IPS-18a (cell line): Measurements from ENCODE around the gene PPP2R5B.

Experiments used
- H3K27ac ChIP-seq: one replicate; pipeline ENCODE4 v1.5.1; 2013; ENCODE audit warnings: low read length
- H3K27me3 ChIP-seq: one replicate; pipeline ENCODE4 v1.6.1; 2013; ENCODE audit warnings: mild to moderate bottlenecking, low read length; ENCODE audit not compliant: control insufficient read depth, insufficient read depth
- H3K36me3 ChIP-seq: one replicate; pipeline ENCODE4 v1.6.1; 2013; ENCODE audit warnings: low read depth, low read length; ENCODE audit not compliant: control insufficient read depth
- H3K4me1 ChIP-seq: one replicate; pipeline ENCODE4 v1.6.1; 2013; ENCODE audit warnings: low read depth, low read length; ENCODE audit not compliant: control insufficient read depth
- H3K4me3 ChIP-seq: one replicate; pipeline ENCODE4 v1.5.1; 2013; ENCODE audit warnings: low read length
- H3K9ac ChIP-seq: one replicate; pipeline ENCODE4 v1.6.1; 2013; ENCODE audit warnings: mild to moderate bottlenecking, low read length, moderate library complexity
- H3K9me3 ChIP-seq: one replicate; pipeline ENCODE4 v1.6.1; 2013; ENCODE audit warnings: low read depth, low read length; ENCODE audit not compliant: control insufficient read depth

PPP2R5B gene

GRCh38 chr11:64891880-64892279, 32.6 kb upstream of the PPP2R5B start:
- H3K27ac ChIP-seq = no peak overlapping the region
- H3K27me3 ChIP-seq = no peaks in the 10 kb centered on the region
- peaks cover 9% of the 10 kb centered on the region for H3K4me1 ChIP-seq
- H3K36me3 ChIP-seq = no peaks in the 10 kb centered on the region
- H3K9ac ChIP-seq = no peak overlapping the region
- H3K9me3 ChIP-seq = no peaks in the 10 kb centered on the region
- H3K4me3 ChIP-seq = no peak overlapping the region

- peaks cover 7% of the 10 kb centered on the region for H3K4me1 ChIP-seq
- H3K27me3 ChIP-seq = no peaks in the 10 kb centered on the region
- no peaks in the 10 kb centered on the region for H3K9me3 ChIP-seq
- H3K9ac ChIP-seq = no peak overlapping the region
- H3K27ac ChIP-seq = no peak overlapping the region
- no peaks in the 10 kb centered on the region for H3K36me3 ChIP-seq
- no peak overlapping the region for H3K4me3 ChIP-seq
Measured at GRCh38 chr11:64892411-64892831, 32.1 kb upstream of the PPP2R5B start.

GRCh38 chr11:64892838-64893193, 31.7 kb upstream of the PPP2R5B start:
- Histone ChIP-seq H3K9me3 (no peaks in the 10 kb centered on the region), H3K27ac (no peak overlapping the region), H3K36me3 (no peaks in the 10 kb centered on the region), H3K27me3 (no peaks in the 10 kb centered on the region), H3K9ac (no peak overlapping the region), H3K4me1 (peaks cover 5% of the 10 kb centered on the region), H3K4me3 (no peak overlapping the region)

DNA sequence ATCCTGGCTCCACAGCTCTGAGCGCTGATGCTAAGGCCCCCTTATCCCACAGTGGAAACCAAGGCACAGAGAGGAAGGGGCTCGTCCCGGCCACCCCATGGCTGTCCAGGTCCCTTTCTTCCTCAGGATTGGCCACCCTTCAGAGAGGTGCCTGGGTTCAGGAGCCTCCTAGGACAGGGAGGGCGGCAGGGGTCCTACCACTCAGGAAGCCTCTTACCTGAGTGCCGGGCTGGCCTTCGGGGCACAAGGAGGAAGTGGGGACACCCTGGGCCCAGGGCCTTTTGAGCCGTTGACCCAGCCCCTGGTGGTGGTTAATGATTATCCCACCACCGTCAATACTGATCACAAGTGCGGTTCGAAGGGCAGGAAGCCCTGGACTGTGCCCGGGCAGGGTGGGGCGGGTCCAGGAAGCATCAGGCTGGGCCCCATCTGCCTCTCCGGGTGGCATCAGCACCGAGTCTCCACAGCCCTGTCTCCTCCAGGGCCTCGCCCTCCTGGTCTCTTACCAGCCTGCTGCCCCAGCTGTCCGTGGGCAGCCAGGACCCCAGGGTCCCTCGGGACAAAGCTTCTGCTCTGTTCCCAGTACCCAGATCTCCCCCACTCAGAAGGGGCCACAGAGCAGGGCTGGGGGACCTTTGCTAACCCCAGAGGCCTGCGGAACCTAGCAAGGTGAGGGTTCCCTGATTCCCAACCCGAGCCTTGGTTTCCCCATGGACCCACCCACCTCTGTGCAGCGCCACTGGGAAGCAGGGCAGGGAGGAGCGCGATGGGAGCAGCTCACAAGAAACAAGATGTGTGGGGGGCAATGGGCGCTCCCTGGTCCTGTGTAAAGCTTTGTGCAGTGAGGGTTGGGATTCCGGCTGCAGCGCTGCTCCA, 31.1 kb upstream of the PPP2R5B start:
- Histone ChIP-seq H3K27ac (no peak overlapping the region), H3K27me3 (no peaks in the 10 kb centered on the region), H3K9me3 (no peaks in the 10 kb centered on the region), H3K4me1 (no peaks in the 10 kb centered on the region), H3K4me3 (no peak overlapping the region), H3K9ac (no peak overlapping the region), H3K36me3 (no peaks in the 10 kb centered on the region)

DNA sequence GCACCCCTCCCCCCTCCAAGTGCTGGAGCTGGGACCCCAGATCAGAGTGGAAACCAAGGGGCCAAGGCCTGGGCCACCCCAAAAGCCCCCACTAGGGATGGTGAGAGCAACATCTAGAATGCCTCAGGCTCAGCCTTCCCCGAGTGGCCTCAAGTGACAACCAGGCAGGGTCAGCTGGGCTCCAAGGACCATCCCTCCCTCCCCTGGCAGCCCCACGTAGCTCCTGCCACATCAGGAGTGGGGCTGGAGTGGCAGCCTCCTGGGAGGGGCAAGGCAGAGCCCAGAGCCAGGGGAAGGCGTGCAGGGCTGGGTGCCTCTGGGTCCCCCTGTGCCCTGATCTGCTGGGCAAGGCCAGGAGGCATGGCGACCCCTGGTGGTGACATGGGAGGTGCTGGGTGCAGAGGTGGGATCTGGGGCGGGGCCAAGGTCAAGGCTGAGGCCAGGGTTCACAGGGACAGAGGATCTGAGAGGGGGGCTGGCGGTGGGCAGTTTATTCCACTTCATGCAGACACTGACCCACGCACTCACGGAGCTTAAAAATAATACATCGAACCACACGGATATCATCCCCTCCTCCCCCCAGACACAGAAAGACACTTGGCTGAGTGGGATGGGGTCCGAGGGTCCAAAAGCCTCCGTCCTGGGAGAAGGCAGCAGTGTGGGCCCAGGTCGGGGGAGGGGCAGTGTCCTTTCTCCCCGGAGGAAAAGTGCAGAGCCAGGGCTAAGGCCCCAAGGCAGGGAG, 30.2 kb upstream of the PPP2R5B start:
- H3K27ac ChIP-seq = no peak overlapping the region
- no peaks in the 10 kb centered on the region for H3K4me1 ChIP-seq
- no peaks in the 10 kb centered on the region for H3K36me3 ChIP-seq
- H3K9me3 ChIP-seq = no peaks in the 10 kb centered on the region
- H3K27me3 ChIP-seq = no peaks in the 10 kb centered on the region
- H3K4me3 ChIP-seq = no peak overlapping the region
- H3K9ac ChIP-seq = no peak overlapping the region

- Histone ChIP-seq H3K36me3 (no peaks in the 10 kb centered on the region), H3K9ac (no peak overlapping the region), H3K4me1 (no peaks in the 10 kb centered on the region), H3K27me3 (no peaks in the 10 kb centered on the region), H3K4me3 (no peak overlapping the region), H3K27ac (no peak overlapping the region), H3K9me3 (no peaks in the 10 kb centered on the region)
Measured at GRCh38 chr11:64894812-64895452, 29.6 kb upstream of the PPP2R5B start.

DNA sequence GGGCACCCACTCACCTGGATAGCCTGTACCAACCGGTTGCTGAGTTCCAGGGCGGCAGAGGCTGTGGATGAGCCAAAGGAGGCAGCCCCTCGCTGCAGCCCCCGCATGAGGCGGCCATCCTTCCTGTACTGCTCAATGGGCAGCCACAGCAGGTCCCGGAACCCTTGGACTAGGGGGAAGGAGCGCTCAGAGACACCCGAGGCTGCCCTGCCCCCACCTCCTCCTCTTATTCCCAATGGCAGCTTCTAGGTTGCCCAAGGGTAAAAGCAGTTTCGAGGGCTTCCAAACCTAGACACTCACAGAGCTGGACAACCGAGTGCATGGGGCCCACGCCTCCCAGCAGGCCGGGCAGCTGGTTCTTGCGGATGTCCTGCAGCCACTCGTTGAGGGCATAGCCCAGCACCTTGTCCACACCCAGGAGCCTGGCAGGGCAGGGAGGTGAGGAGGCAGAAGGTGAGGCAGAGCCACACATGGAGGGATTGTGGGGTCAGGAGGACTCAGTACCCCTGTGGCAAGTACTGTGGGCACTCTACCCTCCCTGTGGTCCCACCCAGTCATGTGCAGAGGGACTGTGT, 28.0 kb upstream of the PPP2R5B start:
- Histone ChIP-seq H3K27me3 (no peaks in the 10 kb centered on the region), H3K4me1 (no peaks in the 10 kb centered on the region), H3K27ac (no peak overlapping the region), H3K4me3 (no peak overlapping the region), H3K9me3 (no peaks in the 10 kb centered on the region), H3K36me3 (no peaks in the 10 kb centered on the region), H3K9ac (no peak overlapping the region)

DNA sequence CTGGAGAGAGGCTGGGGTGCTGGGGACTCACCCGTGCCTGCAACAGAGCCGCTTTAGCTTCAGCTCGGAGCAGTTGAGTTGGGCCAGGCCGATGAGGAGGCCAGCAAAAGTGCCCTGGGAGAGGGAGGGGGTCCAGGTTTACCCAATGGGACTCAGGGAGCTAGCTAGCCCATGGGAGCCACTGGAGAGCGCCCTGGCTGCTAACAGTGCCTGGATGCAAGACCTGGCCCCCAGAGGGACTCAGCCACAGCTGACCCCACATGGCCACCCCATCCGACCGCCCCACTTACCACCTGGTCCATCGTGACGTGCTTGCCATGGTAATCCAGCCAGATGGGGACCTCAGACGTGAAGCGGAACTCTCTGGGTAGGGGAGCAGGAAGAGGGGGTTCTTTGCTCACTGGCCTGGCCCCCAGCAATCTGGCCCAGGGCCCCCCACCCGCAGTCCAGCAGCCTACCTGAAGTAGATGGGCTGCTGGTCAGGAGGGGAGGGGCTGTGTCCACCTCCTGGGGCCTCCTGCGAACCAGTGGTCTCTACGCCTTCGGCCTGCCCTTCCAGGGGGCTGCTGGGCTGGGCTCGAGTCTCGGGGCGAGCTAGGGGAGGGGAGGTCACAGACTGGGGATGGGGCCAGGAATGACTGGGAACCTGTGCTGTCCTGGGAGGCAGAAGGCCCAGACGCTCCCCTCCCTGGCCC, 27.0 kb upstream of the PPP2R5B start:
- no peaks in the 10 kb centered on the region for H3K4me1 ChIP-seq
- H3K4me3 ChIP-seq = no peak overlapping the region
- H3K36me3 ChIP-seq = no peaks in the 10 kb centered on the region
- no peak overlapping the region for H3K9ac ChIP-seq
- no peaks in the 10 kb centered on the region for H3K9me3 ChIP-seq
- no peaks in the 10 kb centered on the region for H3K27me3 ChIP-seq
- H3K27ac ChIP-seq = no peak overlapping the region

DNA sequence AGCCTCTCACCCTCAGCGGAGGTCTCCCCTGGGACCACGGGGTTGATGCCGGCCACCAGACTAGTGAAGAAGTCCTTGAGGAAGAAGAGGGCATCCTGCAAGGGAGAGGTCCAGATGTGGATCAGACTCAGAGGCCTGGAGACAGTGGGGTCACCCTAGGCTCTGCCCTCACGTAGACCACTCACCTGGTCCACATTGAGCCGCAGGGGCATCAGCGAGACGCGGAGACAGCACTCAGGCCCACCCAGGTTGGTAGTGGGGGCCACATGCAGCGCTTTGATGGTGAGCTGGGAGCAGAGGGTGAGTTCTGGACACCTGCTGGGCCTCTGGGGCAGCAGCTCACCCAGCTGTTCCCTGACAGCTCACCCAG, 26.4 kb upstream of the PPP2R5B start:
- Histone ChIP-seq H3K36me3 (no peaks in the 10 kb centered on the region), H3K9ac (no peak overlapping the region), H3K9me3 (no peaks in the 10 kb centered on the region), H3K27me3 (no peaks in the 10 kb centered on the region), H3K27ac (no peak overlapping the region), H3K4me3 (no peak overlapping the region), H3K4me1 (no peaks in the 10 kb centered on the region)

GRCh38 chr11:64898541-64898940, 25.9 kb upstream of the PPP2R5B start:
- H3K27me3 ChIP-seq = no peaks in the 10 kb centered on the region
- no peaks in the 10 kb centered on the region for H3K9me3 ChIP-seq
- no peak overlapping the region for H3K27ac ChIP-seq
- no peak overlapping the region for H3K9ac ChIP-seq
- H3K4me3 ChIP-seq = no peak overlapping the region
- no peaks in the 10 kb centered on the region for H3K36me3 ChIP-seq
- H3K4me1 ChIP-seq = no peaks in the 10 kb centered on the region

DNA sequence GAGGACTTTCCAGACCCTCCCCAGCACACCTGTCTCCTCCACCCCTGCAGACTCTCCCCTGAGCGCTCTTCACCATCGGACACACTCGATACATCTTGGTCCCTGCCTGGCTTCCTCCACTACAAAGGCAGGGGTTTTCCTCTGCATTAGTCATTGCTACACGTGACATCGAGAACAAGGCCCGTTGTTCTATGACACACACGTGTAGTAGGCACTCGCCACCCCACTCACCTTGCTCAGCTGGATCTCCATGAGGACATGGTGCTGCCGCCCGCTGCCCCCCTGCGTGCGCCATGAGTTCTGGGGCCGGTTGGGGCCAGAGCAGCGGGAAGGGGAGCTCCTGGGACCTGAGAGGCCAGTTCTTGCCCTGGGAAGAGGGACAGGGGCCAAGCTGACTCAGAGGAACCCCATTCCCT, 24.2 kb upstream of the PPP2R5B start:
- Histone ChIP-seq H3K9ac (no peak overlapping the region), H3K4me1 (no peaks in the 10 kb centered on the region), H3K9me3 (no peaks in the 10 kb centered on the region), H3K36me3 (no peaks in the 10 kb centered on the region), H3K4me3 (no peak overlapping the region), H3K27me3 (no peaks in the 10 kb centered on the region), H3K27ac (no peak overlapping the region)
